Nephron progenitor cell (in vitro differentiated cells): ENCODE measurements around the gene ARHGAP40.
"Not testable (repeated sequence)": the region's sequence is repeated elsewhere in the genome, so short reads cannot be mapped to it uniquely, and the experiment has no call there.

Experiments
- DNase-seq: peaks from one replicate; pipeline ENCODE4 v3.0.0; 2021
- H3K27ac Mint-ChIP-seq: 2 replicates; pipeline ENCODE4 v1.8.0; 2021; ENCODE audit warnings: mild to moderate bottlenecking, moderate library complexity, mixed read lengths
- H3K27me3 Mint-ChIP-seq: 2 replicates; pipeline ENCODE4 v1.8.0; 2021; ENCODE audit warnings: mild to moderate bottlenecking, low read depth, mixed read lengths; ENCODE audit not compliant: poor library complexity
- H3K36me3 Mint-ChIP-seq: 2 replicates; pipeline ENCODE4 v1.8.0; 2021; ENCODE audit warnings: low read depth, mixed read lengths
- H3K4me1 Mint-ChIP-seq: 2 replicates; pipeline ENCODE4 v1.8.0; 2021; ENCODE audit warnings: mixed read lengths
- H3K4me3 Mint-ChIP-seq: 2 replicates; pipeline ENCODE4 v1.8.0; 2021; ENCODE audit warnings: mild to moderate bottlenecking, moderate library complexity, mixed read lengths
- H3K9me3 Mint-ChIP-seq: 2 replicates; pipeline ENCODE4 v1.8.0; 2021; ENCODE audit warnings: mild to moderate bottlenecking, moderate library complexity, mixed read lengths
- CTCF ChIP-seq: fragments of 200-600 bp; sonication (generic); IDR thresholded peaks from 2 replicates; pipeline ENCODE4 v1.5.0; 2021; ENCODE audit warnings: antibody characterized with exemption

ARHGAP40 gene

DNA sequence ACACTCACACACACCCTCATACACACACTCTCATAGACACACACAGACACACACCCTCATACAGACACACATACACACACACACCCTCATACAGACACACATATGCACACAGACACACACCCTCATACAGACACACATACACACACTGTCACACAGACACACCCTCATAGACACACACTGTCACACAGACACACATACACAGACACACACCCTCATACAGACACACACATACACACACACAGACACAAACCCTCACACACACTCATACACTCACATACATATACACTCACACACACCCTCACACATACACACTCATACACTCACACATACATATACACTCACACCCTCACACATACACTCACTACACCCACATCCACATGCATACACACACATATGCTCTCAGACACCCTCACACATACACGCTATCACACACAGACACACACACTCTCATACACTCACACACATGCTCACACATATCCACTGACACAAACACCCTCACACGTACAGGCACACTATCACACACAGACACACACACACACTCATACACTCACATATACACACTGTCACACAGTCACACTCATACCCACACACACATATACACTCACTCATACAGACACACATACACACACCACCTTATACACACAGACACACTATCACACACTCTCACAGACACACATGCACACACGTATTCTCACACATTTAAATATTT lies 11.5 kb upstream of the ARHGAP40 start:
- no peak for DNase-seq
- H3K27me3 Mint-ChIP-seq = no peaks in the 10 kb centered on the region
- no peak overlapping the region for H3K27ac Mint-ChIP-seq
- H3K4me1 Mint-ChIP-seq = no peaks in the 10 kb centered on the region
- H3K9me3 Mint-ChIP-seq = no peaks in the 10 kb centered on the region
- no peaks in the 10 kb centered on the region for H3K36me3 Mint-ChIP-seq
- no peak overlapping the region for H3K4me3 Mint-ChIP-seq
- no peak for TF ChIP-seq CTCF

DNA sequence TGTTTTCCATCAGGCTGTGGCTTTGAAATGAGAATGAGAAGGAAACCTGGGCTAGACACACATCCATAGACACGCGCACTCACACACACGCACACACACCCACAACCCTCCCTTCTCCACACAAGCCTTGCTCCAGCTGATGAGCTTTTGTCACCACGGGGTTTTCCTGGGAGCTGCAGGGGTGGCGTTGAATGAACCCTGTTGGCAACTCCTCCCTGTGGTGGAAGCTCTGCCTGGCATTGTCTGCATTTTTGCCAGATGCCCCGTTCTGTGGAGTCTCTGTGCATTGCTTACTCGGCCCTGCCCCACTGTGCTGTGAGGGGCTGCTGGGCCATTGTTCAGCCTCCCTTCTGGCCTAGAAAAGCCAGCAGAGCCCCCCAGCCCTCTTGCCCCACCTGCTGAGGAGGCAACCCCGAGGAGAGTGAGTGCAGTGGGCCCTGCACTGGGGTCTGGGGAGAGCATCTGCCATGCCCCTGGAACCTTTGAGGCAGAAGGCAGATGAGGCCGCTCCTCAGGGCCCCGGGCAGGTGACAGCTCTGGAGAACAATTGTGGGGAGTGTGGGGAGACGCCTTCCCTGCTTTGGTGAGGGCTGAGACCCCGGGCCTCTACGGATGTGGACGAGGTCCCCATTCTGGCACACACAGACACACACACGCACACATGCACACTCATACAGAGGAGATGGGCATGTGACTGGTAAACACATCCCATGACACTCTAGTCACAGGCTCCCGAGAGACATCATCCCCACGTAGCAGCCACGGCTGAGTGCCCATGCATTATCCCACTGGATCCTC lies 10.7 kb upstream of the ARHGAP40 start:
- DNase-seq = no peak
- Mint-ChIP-seq H3K4me3 (no peak overlapping the region), H3K36me3 (no peaks in the 10 kb centered on the region), H3K27ac (no peak overlapping the region), H3K4me1 (no peaks in the 10 kb centered on the region), H3K27me3 (no peaks in the 10 kb centered on the region), H3K9me3 (no peaks in the 10 kb centered on the region)
- TF ChIP-seq CTCF = no peak

DNA sequence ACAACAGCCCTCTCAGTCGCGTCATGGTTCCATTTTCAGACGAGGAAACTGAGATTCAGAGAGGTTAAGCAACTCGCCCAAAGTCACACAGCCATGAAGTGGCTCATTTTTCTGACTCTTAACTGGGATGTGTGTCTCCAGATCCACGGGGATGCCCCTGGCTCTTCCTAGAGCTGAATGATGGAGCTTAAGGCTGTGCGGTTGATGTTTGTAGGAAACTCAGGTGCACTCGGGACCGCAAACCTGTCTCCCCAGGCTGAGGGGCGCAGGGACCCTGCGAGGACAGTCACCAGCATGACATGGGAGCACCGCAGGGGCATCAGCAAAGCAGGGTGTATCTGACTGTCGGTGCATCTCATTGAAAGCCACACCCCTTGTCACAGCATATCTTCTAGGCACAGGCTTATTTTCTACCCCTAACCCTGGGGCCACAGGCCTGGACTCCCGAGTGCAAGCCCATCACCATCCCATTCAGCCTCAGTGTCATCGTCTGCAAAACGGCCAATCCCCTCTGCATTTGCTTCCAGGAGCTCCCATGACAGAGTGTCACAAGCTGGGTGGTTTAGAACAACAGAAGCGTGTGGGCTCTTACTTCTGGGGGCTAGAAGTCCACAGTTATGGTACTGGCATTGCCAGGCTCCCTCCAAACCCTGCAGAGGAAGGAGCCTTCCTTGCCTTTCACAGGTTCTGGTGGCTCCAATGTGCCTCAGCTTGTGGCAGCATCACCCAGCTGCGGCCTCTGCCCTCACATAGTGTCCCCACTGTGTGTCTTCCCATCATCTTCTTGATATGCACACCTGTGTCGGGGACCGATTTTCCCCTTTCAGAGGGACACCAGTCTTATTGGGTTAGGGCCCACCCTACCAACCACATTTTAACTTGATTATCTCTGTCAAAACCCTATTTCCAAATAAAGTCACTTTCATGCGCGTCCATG lies 9.9 kb upstream of the ARHGAP40 start:
- no peaks in the 10 kb centered on the region for H3K36me3 Mint-ChIP-seq
- TF ChIP-seq CTCF = no peak
- peaks cover 1% of the 10 kb centered on the region for H3K27me3 Mint-ChIP-seq
- no peak overlapping the region for H3K4me3 Mint-ChIP-seq
- H3K4me1 Mint-ChIP-seq = no peaks in the 10 kb centered on the region
- no peak overlapping the region for H3K27ac Mint-ChIP-seq
- no peak for DNase-seq
- H3K9me3 Mint-ChIP-seq = no peaks in the 10 kb centered on the region

DNA sequence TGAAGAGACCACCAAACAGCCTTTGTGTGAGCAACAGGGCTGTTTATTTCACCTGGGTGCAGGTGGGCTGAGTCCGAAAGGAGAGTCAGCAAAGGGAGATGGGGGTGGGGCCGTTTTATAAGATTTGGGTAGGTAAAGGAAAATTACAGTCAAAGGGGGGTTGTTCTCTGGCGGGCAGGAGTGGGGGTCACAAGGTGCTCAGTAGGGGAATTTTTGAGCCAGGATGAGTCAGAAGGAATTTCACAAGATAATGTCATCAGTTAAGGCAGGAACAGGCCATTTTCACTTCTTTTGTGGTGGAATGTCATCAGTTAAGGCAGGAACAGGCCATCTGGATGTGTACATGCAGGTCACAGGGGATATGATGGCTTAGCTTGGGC lies 9.2 kb upstream of the ARHGAP40 start:
- H3K9me3 Mint-ChIP-seq, H3K36me3 Mint-ChIP-seq, H3K4me3 Mint-ChIP-seq, H3K27me3 Mint-ChIP-seq, H3K27ac Mint-ChIP-seq, DNase-seq, H3K4me1 Mint-ChIP-seq: not testable (repeated sequence)

DNA sequence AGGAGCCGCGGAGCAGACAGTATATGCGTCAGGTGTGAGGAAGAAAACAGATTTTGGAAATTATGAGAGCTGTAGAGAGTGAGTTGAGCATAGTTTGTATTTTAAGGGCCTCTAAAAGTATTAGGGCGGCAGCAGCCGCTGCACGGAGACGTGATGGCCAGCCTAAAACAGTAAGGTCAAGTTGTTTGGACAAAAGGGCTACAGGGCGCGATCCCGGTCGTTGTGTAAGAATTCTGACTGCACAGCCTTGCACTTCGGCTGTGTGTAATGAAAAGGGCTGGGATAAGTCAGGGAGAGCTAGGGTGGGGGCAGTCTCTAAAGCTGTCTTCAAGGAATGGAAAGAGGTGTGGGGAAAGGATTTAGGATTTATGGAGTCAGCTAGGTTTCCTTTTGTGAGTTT lies 7.3 kb upstream of the ARHGAP40 start:
- not testable (repeated sequence) for H3K27ac Mint-ChIP-seq, DNase-seq, H3K4me1 Mint-ChIP-seq, H3K9me3 Mint-ChIP-seq, H3K36me3 Mint-ChIP-seq, H3K4me3 Mint-ChIP-seq
- H3K27me3 Mint-ChIP-seq = peaks cover 12% of the 10 kb centered on the region

- H3K4me1 Mint-ChIP-seq, H3K9me3 Mint-ChIP-seq, DNase-seq, H3K27ac Mint-ChIP-seq, H3K36me3 Mint-ChIP-seq, H3K4me3 Mint-ChIP-seq: not testable (repeated sequence)
- H3K27me3 Mint-ChIP-seq = peaks cover 24% of the 10 kb centered on the region
These were observed 5.7 kb upstream of the ARHGAP40 start for GRCh38 chr20:38595886-38596285.

DNA sequence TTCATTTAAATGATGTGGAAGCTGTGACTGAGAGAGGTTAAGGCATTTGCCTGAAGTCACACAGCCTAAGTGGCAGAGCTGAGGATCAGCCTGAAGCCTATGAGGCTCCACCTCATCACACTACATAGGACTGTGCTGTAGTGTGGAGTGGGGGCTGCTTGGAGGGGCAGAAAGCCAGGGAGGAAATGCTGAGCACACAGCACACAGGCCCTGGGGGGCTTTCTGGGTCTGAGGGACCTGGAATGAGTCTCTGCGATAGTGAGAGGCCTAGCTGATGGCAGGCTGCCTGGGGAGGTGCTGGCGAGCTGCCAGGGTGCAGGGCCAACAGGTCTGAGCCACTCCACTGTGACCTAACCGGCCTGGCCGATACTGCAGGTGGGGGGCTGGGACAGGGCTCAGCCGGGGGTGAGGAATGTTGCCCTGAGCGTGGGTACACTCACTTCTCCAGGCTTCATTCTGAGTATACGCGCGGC lies 2.2 kb upstream of the ARHGAP40 start:
- no peak for TF ChIP-seq CTCF
- H3K36me3 Mint-ChIP-seq = no peaks in the 10 kb centered on the region
- peaks cover 9% of the 10 kb centered on the region for H3K4me1 Mint-ChIP-seq
- peaks cover 7% of the 10 kb centered on the region for H3K9me3 Mint-ChIP-seq
- no peak overlapping the region for H3K27ac Mint-ChIP-seq
- H3K27me3 Mint-ChIP-seq = peaks cover 57% of the 10 kb centered on the region
- no peak overlapping the region for H3K4me3 Mint-ChIP-seq
- DNase-seq = no peak
